GM18867 (cell line): Measurements from ENCODE around the gene GPR42.
"Not testable (repeated sequence)": the region's sequence is repeated elsewhere in the genome, so short reads cannot be mapped to it uniquely, and the experiment has no call there.

ENCODE experiments used
- ATAC-seq: cut with Tn5 transposase; IDR thresholded peaks from one replicate; pipeline ENCODE4 v1.9.1; 2021; ENCODE audit warnings: mild to moderate bottlenecking, moderate library complexity; ENCODE audit not compliant: unreplicated experiment

GPR42 gene

DNA sequence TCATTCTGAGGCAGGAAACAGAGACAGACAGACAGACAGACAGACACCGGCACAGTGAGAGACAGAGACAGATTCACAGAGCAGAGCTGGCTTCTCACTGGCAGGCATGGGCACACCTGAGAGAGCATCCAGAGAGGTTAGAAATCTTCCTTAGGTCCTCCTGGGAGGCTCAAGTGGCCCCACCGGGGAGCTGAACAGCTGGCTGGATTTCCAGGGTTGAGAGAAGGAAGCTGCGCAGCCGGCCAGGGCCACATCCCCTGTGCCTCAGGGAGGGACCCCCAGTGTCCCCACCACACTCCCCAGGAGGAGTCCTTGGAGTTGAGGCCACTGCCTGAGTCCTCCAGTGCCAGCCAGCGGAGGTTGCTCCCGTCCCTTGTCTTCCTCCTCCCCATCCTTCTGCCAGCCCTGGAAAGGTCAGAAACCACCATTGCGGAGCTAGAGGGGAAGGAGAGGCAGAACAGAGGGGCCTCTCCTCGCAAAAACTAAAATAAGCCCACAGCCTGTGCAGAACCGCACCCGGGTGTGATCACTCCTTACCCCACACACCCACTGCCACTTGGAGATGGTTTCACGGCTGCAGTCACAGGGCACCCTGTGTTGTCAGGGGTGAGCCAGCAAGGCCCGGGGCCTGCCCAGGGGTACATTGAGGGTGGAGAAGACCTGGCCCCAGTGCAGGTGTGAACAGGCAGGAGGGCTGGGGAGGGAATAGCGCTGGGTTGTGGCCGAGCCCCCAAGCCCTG is 8.4 kb upstream of the GPR42 start:
- no peak for ATAC-seq

DNA sequence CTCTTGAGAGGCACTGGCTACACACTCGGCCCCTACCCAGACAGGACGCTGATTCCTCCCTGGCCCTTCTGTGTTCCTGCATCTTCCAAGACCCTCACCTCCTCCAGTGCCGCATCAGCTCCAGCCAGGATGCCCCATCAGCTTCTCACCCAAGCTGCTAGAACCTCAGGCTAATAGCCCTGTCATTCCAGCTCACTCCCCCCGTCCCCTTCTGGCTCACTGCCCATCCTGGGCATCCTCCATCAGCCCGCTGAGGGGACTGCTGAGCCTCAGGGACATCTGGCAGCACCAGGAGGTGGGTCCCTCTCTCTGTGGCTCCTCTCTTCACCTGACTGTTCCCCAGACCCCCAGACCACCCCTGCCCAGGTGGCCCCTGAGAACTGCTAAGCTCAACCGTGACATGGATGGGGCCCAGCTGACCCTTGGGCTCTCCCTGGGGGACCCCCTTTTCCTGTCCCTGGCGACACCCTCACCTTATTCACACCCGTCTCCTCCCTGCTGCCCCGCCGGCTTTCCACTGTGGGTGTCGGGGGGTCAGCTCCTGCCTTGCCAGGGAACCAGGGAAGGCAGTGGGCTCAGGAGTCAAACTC is 7.8 kb upstream of the GPR42 start:
- no peak for ATAC-seq

DNA sequence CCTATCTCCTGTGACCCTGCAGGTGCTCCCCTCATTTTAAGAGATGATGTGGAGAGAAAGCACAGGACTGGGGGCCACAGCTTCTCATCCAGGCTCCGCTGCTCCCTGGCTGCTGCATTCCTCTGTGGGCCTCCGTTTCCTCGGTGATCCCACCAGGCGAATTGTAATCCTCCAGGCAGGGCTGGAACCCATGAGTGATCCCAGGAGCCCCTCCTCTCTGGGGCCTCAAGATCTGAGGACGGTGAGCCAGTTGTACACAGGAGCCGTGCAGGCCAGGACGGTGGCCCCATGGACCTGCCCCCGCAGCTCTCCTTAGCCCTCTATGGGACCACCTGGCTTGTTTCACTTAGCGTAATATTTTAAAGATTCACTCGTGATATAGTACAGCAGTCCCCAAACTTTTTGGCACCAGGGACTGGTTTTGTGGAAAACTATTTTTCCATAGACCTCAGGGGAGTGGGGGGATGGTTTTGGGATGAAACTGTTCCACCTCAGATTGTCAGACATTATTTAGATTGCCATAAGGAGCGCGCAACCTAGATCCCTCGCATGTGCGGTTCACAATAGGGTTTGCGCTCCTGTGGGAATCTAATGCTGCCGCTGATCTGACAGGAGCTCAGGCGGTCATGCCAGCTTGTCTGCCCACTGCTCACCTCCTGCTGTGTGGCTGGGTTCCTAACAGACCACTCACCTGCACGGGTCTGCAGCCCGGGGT is 7.0 kb upstream of the GPR42 start:
- ATAC-seq = no peak

DNA sequence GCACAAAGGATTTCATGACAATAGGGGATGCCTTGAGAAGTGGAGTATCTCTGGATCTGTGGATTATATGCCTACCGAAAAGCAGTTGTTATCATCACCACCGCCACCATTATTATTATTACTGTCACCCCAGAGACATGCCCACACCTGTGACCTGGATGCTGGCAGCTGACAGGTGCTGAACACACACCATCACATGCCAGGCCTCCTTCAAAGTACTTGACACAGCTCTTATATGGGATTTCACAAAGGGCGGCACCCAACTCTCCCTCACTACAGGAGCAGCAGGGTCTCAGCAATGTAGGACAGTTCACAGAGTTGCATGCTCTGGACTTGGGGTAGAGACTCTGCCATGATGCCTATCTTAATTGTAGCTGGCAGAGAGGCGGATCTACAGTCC is 5.6 kb upstream of the GPR42 start:
- no peak for ATAC-seq

DNA sequence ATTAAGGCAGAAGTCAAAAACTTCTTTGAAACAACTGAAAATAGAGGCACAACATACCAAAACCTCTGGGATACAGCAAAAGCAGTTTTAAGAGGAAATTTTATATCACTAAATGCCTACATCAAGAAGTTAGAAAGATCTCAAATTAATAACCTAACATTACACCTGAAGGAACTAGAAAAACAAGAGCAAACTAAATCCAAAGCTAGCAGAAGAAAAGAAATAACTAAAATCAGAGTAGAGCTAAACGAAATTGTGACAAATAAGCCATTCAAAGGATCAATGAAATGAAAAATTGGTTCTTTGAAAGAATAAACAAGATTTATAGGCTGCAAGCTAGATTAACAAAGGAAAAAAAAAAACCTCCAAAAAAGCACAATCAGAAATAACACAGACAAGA is 2.5 kb upstream of the GPR42 start:
- no peak for ATAC-seq

DNA sequence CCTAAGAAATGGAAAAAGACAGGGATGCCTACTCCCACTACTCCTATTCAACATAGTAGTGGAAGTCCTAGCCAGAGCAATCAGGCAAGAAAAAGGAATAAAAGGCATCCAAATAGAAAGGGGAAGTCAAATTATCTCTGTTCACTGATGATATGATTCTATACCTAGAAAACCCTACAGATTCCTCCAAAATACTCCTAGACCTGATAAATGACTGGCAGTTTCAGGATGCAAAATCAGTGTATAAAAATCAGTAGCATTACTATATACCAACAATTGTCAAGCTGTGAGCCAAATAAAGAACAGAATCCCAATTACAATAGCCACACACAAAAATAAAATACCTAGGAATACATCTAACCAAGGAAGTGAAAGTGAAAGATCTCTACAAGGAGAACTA is 1.3 kb upstream of the GPR42 start:
- no peak for ATAC-seq

DNA sequence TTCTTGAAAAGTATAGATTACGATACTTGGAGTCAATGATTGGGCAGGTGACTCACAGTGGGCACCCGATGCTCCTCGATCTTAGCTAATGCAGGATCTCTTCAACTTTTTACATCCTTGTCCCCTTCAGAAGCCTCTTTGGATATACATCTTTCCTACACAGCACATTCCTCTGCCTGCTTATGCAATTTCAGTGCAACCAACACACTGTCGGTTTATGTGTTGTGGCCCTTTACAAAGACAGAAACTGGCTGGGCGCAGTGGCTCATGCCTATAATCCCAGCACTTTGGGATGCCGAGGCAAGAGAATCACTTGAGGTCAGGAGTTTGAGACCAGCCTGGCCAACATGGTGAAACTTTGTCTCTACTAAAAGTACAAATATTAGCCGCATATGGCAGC is 2.6 kb downstream of the GPR42 start:
- ATAC-seq = no peak

DNA sequence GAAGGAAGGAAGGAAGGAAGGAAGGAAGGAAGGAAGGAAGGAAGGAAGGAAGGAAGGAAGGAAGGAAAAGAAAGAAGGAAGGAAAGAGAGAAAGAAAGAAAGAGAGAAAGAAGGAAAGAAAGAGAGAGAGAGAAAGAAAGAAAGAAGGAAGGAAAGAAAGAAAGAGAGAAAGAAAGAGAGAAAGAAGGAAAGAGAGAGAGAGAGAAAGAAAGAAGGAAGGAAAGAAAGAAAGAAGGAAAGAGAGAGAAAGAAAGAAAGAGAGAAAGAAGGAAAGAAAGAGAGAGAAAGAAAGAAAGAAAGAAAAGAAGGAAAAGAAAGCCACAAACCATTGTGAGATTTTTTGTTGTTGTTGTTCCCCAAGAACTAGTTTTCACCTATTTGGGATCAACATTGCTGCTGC is 3.2 kb downstream of the GPR42 start:
- not testable (repeated sequence) for ATAC-seq

DNA sequence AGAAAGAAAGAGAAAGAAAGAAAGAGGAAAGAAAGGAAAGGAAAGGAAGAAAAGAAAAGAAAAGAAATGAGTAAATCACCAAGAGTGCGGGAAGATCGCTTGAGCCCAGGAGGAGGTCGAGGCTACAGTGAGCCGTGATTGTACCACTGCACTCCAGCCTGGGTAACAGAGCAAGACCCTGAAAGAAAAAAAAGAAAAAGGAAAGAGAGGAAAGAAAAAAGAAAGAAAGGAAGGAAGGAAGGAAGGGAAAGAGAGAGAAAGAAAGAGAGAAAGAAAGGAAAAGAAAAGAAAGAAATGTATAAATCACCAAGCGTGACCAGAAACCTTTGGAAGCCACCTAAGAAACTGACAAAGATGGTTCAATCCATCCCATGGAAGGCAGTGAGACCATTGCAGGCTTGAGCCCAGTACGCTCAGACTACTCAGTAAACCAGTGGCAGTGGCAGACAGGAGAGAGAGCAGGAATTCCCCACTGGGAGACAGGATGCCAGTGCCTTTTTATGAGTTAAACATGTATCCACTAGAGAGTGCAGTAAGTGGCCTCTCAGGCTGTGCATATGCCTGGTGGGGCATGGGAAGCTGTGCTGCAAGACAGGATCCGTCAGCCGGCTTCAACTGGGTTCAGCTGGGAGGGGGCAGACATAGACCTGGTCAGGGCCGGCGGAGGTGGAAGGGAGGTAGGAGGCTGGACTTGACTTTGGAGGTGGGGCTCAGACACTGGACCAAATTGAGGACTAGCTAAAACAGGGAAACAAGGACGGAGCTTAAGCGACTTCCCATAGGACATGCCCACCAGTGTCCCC is 4.8 kb downstream of the GPR42 start:
- ATAC-seq = no peak

DNA sequence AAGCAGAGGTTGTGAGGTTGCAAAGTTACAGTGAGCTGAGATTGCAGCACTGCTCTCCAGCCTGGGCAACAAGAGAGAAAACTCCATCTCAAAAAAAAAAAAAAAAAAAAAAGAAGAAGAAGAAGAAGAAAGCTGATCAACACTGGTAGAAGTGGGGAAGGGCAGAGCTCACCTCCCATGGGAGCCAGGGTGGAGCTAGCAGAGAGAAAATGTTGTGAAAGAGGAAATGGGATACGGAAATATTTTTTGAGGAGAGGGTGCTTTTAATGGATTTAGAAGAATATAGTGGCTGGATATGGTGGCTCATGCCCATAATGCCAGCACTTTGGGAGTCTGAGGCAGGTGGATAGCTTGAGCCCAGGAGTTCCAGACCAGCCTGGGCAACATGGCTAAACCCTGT is 6.8 kb downstream of the GPR42 start:
- ATAC-seq = no peak

DNA sequence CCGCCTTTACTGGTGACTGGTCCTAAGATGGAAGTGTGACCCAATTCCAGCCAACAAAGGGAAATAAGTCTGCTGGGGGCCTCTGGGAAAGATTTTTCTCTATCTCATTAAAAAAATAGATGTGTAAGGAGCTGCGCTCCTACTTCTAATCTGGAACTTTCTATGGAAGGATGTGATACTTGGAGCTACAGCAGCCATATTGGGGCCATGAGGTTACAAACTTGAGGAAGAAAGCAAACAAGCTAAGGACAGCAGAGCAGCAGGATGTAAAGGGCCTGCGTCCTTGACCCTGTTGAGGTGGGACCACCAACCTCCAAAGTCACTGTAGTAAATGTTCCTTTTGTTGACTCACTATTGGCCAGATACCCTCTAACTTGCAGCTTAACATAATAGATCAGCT is 7.5 kb downstream of the GPR42 start:
- no peak for ATAC-seq

DNA sequence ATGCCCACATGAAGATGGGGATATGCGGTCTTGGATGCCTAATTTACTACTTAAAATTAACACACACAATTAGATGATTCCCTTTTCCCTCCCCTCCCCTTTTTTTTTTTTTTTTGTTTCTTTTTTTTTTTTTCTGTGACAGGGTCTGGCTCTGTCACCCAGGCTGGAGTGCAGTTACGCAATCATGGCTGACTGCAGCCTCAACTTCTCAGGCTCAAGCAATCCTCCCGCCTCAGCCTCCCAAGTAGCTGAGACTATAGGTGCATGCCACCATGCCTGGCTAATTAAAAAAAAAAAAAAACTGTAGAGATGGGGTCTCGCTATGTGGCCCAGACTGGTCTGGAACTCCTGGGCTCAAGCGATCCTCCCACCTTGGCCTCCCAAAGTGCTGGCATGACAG is 8.7 kb downstream of the GPR42 start:
- not testable (repeated sequence) for ATAC-seq

DNA sequence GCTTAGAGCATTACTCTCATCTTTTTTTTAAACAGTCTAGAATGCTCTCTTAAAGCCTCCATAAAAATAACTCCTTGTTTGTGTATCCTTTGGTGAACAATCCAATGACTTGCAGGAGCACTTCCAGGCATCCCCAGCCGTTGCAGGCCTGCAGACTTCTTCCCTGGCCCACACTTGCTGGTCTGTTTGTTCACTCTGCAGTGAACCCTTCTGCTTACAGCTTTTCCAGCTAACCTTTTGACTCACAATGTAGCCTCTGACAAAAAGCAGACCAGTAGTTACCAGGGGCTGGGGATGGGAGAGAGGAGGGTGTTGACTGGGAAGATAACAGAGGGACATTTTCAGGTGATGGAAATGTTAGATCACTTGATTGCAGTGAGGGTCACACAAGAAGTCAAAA is 9.1 kb downstream of the GPR42 start:
- ATAC-seq = no peak

DNA sequence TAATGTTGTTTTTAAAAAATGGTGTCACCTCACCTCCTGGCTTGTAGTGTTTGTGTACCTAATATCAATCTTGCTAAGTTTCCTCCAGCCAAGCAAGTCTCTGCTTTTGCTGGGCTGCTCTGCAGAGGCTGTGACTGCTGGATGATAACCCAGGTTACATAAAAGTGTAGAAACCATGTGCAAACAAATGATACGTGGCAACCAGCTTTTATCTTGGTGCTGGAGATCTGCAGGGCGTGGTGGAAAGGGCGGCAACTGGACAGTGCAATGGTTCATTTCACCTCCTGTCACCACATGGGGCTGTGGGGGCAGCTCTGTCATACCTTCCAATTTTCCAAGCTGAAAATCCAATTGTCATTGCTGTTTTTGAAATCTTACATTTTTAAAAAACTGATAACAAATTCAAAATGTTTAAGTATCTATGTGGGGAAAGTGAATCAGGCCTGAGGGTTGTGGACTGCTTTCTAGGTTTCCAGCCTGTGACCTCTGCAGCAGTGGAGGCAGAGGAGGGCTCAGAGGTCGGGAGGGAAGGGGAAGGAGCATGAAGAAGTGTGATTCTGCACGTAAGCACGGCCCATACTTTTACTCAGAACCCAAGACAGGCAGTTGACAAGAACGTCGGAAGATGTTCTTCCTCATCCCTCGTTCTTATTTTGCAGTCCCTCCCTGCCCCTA is 9.7 kb downstream of the GPR42 start:
- no peak for ATAC-seq

DNA sequence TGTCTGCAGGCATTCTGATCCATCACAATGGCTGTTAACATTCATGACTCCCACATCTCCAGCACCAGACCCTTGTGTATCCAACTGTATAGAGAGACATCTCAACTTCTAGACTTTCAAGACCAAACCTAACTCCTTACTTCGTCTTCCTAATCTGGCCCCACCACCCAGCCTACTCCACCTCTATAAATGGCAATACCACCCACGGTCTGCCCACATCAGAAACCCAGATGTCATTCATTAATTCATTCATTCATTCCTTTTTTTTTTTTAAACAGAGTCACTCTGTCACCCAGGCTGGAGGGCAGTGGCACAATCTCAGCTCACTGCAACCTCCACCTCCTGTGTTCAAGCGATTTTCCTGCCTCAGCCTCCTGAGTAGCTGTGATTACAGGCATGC is 10.4 kb downstream of the GPR42 start:
- no peak for ATAC-seq

DNA sequence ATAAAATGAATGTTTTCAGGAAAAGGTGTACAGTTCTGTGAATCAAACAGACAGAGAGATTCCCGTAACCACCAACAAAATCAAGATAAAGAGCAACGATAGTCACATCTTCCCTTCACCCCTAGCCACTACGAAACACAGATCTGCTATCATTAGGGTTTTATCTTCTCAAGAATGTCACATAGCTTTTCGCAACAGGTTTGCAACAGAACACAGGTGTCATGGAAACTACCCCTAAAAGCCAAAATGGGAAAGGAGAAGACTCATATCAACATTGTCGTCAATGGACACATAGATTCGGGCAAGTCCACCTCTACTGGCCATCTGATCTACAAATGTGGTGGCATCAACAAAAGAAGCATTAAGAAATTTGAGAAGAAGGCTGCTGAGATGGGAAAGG is 11.1 kb downstream of the GPR42 start:
- ATAC-seq = no peak

DNA sequence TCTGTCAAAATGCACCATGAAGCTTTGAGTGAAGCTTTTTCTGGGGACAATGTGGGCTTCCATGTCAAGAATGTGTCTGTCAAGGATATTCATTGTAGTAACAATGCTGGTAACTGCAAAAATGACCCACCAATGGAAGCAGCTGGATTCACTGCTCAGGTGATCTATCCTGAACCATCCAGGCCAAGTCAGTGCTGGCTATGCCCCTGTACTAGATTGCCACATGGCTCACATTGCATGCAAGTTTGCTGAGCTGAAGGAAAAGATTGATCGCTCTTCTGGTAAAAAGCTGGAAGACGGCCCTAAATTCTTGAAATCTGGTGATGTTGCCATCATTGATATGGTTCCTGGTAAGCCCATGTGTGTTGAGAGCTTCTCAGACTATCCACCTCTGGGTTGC is 12.7 kb downstream of the GPR42 start:
- no peak for ATAC-seq

DNA sequence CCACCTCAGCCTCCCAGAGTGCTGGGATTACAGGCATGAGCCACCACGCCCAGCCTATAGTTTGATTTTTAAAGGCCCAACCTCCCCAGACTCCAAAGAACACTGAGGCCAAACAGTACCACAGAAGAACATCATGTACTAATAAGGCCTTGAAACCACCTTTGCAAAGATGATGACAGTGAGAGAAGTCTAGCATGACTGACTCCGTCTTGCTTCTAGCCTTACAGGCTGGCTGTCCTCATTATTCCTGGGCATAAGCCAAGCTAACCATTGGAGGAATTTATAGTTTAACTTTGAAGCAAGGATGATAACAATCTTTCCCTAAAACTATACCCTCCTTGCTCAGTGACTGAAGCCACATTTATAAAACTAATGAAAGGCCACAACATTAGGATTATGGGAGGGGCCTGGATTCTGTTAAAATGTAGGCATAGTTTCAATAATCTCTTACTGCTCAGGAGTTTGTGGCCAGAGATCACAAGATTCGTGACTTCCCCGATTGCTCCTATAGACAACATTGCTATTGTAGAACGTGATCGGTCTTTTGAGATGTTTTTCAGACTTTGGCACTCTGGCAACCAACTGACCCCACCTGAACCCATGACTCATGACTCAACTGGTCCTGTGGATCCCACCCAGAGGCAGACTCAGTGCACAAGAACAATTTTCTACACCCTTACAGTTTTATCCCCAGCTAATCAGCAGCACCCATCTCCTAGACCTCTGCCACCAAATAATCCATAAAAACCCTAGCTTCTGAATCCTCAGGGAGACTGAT is 17.6 kb downstream of the GPR42 start:
- ATAC-seq = no peak

DNA sequence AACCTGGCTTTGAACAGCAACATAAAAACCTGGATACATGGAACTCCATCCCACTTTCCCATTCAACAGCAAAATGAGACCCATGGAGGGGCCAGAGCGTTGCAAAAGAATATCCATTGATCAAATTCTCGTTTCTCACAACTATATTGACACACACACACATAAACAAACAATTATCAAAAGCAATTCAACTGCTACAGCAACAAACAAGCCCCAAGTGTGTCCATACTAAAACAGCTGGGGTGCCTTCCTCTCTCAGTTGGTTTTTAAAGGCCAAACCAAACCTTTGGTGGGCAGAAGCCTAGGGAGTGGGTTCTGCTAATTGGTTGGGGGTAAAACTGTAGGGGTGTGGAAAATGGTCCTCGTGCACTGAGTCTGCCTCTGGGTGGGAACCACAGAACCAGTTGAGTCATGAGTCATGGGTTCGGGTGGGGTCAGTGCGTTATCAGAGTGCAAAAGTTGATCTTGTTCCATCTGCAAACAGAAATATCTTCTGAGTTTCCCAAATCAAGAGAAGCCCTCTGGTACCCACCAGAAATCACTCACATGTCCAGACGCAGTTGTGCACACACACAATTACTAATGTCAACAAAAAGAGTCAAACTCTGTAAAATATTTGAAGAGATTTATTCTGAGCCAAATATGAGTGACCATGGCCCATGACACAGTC is 18.5 kb downstream of the GPR42 start:
- no peak for ATAC-seq
